Jurkat, Clone E6-1 (cell line): Measurements from ENCODE around the gene PDE5A.
"Not testable (repeated sequence)": the region's sequence is repeated elsewhere in the genome, so short reads cannot be mapped to it uniquely, and the experiment has no call there.

Experiments used
- DNase-seq: peaks from one replicate; pipeline ENCODE4 v3.0.0-alpha.2; 2011; ENCODE audit warnings: low read depth, low spot score
- H3K4me3 ChIP-seq: 2 replicates; pipeline ENCODE4 v1.5.1; 2011; ENCODE audit warnings: mild to moderate bottlenecking, low read length, control low read depth, moderate library complexity

The PDE5A gene

GRCh38 chr4:119648398-119648797 is 19.8 kb upstream of the PDE5A start:
- no peak overlapping the region for H3K4me3 ChIP-seq
- no peak for DNase-seq

- no peak for DNase-seq
- H3K4me3 ChIP-seq, result no peak overlapping the region
Measured at GRCh38 chr4:119647558-119647957, 19.0 kb upstream of the PDE5A start.

GRCh38 chr4:119646347-119647071 is 17.9 kb upstream of the PDE5A start:
- H3K4me3 ChIP-seq, result no peak overlapping the region
- no peak for DNase-seq

GRCh38 chr4:119643306-119644042 is 14.9 kb upstream of the PDE5A start:
- no peak for DNase-seq
- H3K4me3 ChIP-seq, result no peak overlapping the region

GRCh38 chr4:119641765-119642164 is 13.2 kb upstream of the PDE5A start:
- DNase-seq, result no peak
- no peak overlapping the region for H3K4me3 ChIP-seq

- no peak for DNase-seq
- H3K4me3 ChIP-seq, result no peak overlapping the region
Measured at GRCh38 chr4:119638359-119638758, 9.8 kb upstream of the PDE5A start.

GRCh38 chr4:119636851-119637250 is 8.2 kb upstream of the PDE5A start:
- DNase-seq, H3K4me3 ChIP-seq: not testable (repeated sequence)

GRCh38 chr4:119632216-119632615 is 3.6 kb upstream of the PDE5A start:
- H3K4me3 ChIP-seq, result no peak overlapping the region
- DNase-seq, result no peak

- peak overlapping the region; percentile 40 for H3K4me3 ChIP-seq
- DNase-seq, result no peak
Measured at GRCh38 chr4:119629142-119629471, 503 bp upstream of the PDE5A start.

GRCh38 chr4:119627267-119628255 is 1.0 kb downstream of the PDE5A start:
- peak overlapping the region; percentile 50 for H3K4me3 ChIP-seq
- DNase-seq, result no peak

GRCh38 chr4:119626943-119627266 is 1.7 kb downstream of the PDE5A start:
- no peak for DNase-seq
- H3K4me3 ChIP-seq, result peak overlapping the region; percentile 34

- H3K4me3 ChIP-seq, result no peak overlapping the region
- DNase-seq, result no peak
Measured at GRCh38 chr4:119626420-119626819, 2.2 kb downstream of the PDE5A start.

GRCh38 chr4:119625761-119626160 is 2.8 kb downstream of the PDE5A start:
- no peak overlapping the region for H3K4me3 ChIP-seq
- DNase-seq, result no peak

GRCh38 chr4:119624356-119624755 is 4.2 kb downstream of the PDE5A start:
- no peak for DNase-seq
- no peak overlapping the region for H3K4me3 ChIP-seq

GRCh38 chr4:119623025-119623424 is 5.6 kb downstream of the PDE5A start:
- no peak for DNase-seq
- H3K4me3 ChIP-seq, result no peak overlapping the region

- H3K4me3 ChIP-seq, result no peak overlapping the region
- no peak for DNase-seq
Measured at GRCh38 chr4:119615068-119615719, 13.4 kb downstream of the PDE5A start.

GRCh38 chr4:119604266-119604665 is 24.3 kb downstream of the PDE5A start:
- DNase-seq, result no peak
- no peak overlapping the region for H3K4me3 ChIP-seq

GRCh38 chr4:119602366-119602765 is 26.2 kb downstream of the PDE5A start:
- no peak for DNase-seq
- H3K4me3 ChIP-seq, result no peak overlapping the region

GRCh38 chr4:119598521-119598920 is 30.1 kb downstream of the PDE5A start:
- H3K4me3 ChIP-seq, result no peak overlapping the region
- no peak for DNase-seq
